ENCODE results near the gene RARS2.

RARS2 gene

DNA sequence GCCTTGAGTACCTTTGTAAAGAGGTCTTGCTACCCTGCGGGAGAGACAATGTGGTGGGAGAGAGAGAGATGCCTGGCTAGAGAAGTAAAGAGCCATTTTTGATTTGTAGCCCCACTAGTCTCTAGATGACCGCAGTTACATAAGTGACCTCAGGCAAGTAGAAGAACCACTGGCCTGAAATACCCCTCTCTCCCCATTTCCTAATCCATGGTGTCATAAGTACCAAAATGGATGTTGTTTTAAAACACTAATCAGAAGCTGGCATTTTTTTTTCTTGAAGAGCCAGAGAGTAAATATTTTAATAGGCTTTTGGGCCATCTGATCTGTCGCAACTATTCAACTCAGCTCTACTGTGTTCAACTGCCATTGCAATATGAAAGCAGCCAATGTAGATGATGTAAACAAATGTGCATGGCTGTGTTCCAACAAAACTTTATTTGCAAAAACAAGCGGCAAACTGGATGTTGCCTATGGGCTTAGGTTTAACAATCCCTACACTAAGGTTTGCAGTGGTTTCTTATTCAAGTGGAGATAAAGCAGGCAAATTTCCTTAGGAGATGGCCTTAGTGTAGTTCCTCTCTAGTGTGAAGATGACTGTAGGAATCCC lies 36.5 kb downstream of the RARS2 start:
- no peak overlapping the region for H3K4me3 ChIP-seq (ENCODE audit: low read depth, low read length, poor library complexity, severe bottlenecking)
- H3K27me3 ChIP-seq (ENCODE audit: insufficient read depth, low read length), result no peaks in the 10 kb centered on the region
- H3K79me2 ChIP-seq (ENCODE audit: insufficient read depth, low read length), result no peaks in the 10 kb centered on the region
- no peak overlapping the region for H3K4me2 ChIP-seq (ENCODE audit: low read length)
- no peak overlapping the region for H3K9ac ChIP-seq (ENCODE audit: low read length)
- H3K36me3 ChIP-seq (ENCODE audit: insufficient read depth, low read length), result peaks cover 56% of the 10 kb centered on the region
- no peaks in the 10 kb centered on the region for H3F3A ChIP-seq (ENCODE audit: insufficient read depth, low read length)
- no peak overlapping the region for H2AFZ ChIP-seq (ENCODE audit: low read length)
- no peaks in the 10 kb centered on the region for H3K4me1 ChIP-seq (ENCODE audit: insufficient read depth, low read length, severe bottlenecking)
- no peaks in the 10 kb centered on the region for H3K9me3 ChIP-seq (ENCODE audit: low read length)
- H3K9me2 ChIP-seq (ENCODE audit: low read depth, low read length), result no peaks in the 10 kb centered on the region
- no peaks in the 10 kb centered on the region for H4K20me1 ChIP-seq (ENCODE audit: insufficient read depth, low read length)
- TF ChIP-seq EZH2 (IDR thresholded peaks at IDR 0.05; ENCODE audit: borderline replicate concordance, low read length), result no peak
- TF ChIP-seq, protein P1, sequence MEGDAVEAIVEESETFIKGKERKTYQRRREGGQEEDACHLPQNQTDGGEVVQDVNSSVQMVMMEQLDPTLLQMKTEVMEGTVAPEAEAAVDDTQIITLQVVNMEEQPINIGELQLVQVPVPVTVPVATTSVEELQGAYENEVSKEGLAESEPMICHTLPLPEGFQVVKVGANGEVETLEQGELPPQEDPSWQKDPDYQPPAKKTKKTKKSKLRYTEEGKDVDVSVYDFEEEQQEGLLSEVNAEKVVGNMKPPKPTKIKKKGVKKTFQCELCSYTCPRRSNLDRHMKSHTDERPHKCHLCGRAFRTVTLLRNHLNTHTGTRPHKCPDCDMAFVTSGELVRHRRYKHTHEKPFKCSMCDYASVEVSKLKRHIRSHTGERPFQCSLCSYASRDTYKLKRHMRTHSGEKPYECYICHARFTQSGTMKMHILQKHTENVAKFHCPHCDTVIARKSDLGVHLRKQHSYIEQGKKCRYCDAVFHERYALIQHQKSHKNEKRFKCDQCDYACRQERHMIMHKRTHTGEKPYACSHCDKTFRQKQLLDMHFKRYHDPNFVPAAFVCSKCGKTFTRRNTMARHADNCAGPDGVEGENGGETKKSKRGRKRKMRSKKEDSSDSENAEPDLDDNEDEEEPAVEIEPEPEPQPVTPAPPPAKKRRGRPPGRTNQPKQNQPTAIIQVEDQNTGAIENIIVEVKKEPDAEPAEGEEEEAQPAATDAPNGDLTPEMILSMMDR (IDR thresholded peaks at IDR 0.05; ENCODE audit: low read length), result no peak
- H3K27ac ChIP-seq (ENCODE audit: low read depth, low read length, poor library complexity, severe bottlenecking), result no peak overlapping the region

DNA sequence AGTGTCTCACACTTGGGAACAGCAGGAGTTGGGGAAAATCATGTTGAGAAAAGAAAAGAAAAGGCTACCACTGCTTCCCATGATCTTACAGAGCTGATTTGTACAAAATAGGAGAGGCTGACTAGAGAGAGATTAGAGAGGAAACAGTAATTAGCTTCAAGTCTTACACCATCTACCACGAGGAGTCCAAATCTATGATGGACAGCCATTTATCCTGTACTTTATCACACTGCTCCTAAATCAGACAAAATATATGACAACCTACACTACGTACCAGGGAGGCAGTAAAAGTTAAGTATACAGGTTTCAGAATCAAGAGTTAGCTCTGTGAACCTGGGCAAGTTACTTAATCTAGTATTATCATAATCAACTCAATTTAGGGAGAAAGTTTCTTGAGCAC lies 38.0 kb downstream of the RARS2 start:
- no peaks in the 10 kb centered on the region for H3K4me1 ChIP-seq (ENCODE audit: insufficient read depth, low read length, severe bottlenecking)
- no peak overlapping the region for H3K27ac ChIP-seq (ENCODE audit: low read depth, low read length, poor library complexity, severe bottlenecking)
- no peaks in the 10 kb centered on the region for H3K79me2 ChIP-seq (ENCODE audit: insufficient read depth, low read length)
- no peaks in the 10 kb centered on the region for H3K9me2 ChIP-seq (ENCODE audit: low read depth, low read length)
- no peak overlapping the region for H3K4me3 ChIP-seq (ENCODE audit: low read depth, low read length, poor library complexity, severe bottlenecking)
- H3K36me3 ChIP-seq (ENCODE audit: insufficient read depth, low read length), result peaks cover 60% of the 10 kb centered on the region
- no peaks in the 10 kb centered on the region for H3F3A ChIP-seq (ENCODE audit: insufficient read depth, low read length)
- H3K9me3 ChIP-seq (ENCODE audit: low read length), result no peaks in the 10 kb centered on the region
- no peak overlapping the region for H2AFZ ChIP-seq (ENCODE audit: low read length)
- no peaks in the 10 kb centered on the region for H3K27me3 ChIP-seq (ENCODE audit: insufficient read depth, low read length)
- no peak overlapping the region for H3K9ac ChIP-seq (ENCODE audit: low read length)
- TF ChIP-seq, protein P1 (IDR thresholded peaks at IDR 0.05; ENCODE audit: low read length), result no peak
- no peak for TF ChIP-seq EZH2 (IDR thresholded peaks at IDR 0.05; ENCODE audit: borderline replicate concordance, low read length)
- no peak overlapping the region for H3K4me2 ChIP-seq (ENCODE audit: low read length)
- no peaks in the 10 kb centered on the region for H4K20me1 ChIP-seq (ENCODE audit: insufficient read depth, low read length)

DNA sequence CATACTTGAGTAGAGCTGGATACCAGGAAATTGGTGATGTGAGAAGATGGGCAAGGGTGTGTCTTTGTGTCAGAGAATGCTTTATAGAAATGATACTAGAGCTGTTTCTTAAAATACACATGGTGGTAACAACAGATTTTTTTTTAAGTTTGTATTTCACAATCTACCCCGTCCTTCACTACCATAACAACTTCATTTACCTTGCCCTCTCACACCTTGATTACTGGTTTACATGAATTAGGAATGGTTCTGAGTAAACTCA lies 45.4 kb downstream of the RARS2 start:
- H3K4me1 ChIP-seq (ENCODE audit: insufficient read depth, low read length, severe bottlenecking), result no peaks in the 10 kb centered on the region
- H3K9me3 ChIP-seq (ENCODE audit: low read length), result peaks cover 9% of the 10 kb centered on the region; the same call in 1 of the 2 replicates
- H3K9me2 ChIP-seq (ENCODE audit: low read depth, low read length), result no peaks in the 10 kb centered on the region
- H3K9ac ChIP-seq (ENCODE audit: low read length), result no peak overlapping the region
- no peak overlapping the region for H3K4me2 ChIP-seq (ENCODE audit: low read length)
- no peak overlapping the region for H3K27ac ChIP-seq (ENCODE audit: low read depth, low read length, poor library complexity, severe bottlenecking)
- H3K36me3 ChIP-seq (ENCODE audit: insufficient read depth, low read length), result peaks cover 69% of the 10 kb centered on the region
- TF ChIP-seq EZH2 (IDR thresholded peaks at IDR 0.05; ENCODE audit: borderline replicate concordance, low read length), result no peak
- TF ChIP-seq, protein P1 (IDR thresholded peaks at IDR 0.05; ENCODE audit: low read length), result no peak
- no peaks in the 10 kb centered on the region for H3F3A ChIP-seq (ENCODE audit: insufficient read depth, low read length)
- no peaks in the 10 kb centered on the region for H3K27me3 ChIP-seq (ENCODE audit: insufficient read depth, low read length)
- no peak overlapping the region for H2AFZ ChIP-seq (ENCODE audit: low read length)
- no peaks in the 10 kb centered on the region for H4K20me1 ChIP-seq (ENCODE audit: insufficient read depth, low read length)
- no peak overlapping the region for H3K4me3 ChIP-seq (ENCODE audit: low read depth, low read length, poor library complexity, severe bottlenecking)
- H3K79me2 ChIP-seq (ENCODE audit: insufficient read depth, low read length), result no peaks in the 10 kb centered on the region
